Effector CD4-positive, alpha-beta T cell (primary cell): Measurements from ENCODE around the gene FKBP10.

Source experiments
- DNase-seq: peaks from one replicate; pipeline ENCODE4 v3.0.0-alpha.2; 2020

The FKBP10 gene

DNA sequence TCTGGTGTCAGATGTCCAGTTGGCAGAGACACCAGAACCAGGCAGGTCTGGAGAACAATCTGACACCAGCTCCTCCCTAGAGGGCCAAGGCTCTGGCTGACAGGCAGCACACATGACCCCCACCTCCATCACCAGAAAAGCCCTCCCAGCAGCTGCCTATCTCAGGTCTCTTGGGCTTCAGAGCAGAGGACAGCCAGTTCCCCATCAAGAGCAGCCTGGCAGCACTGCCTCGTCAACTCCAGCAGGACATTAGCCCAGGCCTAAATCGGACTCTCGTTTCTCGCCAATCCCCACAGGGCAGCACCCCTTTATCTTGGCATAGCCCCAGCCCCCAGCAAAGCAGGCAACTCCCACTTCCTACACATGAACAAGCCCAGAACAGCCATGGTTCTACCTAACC, 30.7 kb upstream of the FKBP10 start:
- no peak for DNase-seq

DNA sequence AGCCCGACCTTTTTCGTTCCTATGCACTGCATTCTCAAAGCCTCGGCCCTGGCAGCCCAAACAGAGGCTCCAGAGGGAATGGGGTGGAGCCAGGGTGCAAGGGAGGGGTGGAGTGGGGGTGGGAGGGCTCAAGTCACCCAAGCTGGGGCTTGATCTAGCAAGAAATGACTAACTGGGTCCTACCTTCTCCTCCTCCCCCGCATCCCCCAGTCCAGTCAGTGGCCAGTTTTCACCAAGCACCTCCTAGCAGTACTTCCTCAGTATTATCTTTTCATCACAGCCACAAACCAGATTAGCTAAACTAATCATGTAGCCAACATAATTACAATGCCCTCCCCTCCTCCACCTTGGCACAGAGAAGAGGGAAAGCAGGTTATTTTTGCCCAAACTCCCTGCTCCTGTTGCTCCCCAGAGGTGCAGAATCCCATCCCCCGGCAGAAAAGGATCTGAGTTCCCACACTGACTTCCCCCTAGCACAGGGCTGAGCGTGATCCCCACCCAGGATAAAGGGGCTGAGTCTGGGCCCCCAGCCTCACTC, 28.5 kb upstream of the FKBP10 start:
- no peak for DNase-seq

DNA sequence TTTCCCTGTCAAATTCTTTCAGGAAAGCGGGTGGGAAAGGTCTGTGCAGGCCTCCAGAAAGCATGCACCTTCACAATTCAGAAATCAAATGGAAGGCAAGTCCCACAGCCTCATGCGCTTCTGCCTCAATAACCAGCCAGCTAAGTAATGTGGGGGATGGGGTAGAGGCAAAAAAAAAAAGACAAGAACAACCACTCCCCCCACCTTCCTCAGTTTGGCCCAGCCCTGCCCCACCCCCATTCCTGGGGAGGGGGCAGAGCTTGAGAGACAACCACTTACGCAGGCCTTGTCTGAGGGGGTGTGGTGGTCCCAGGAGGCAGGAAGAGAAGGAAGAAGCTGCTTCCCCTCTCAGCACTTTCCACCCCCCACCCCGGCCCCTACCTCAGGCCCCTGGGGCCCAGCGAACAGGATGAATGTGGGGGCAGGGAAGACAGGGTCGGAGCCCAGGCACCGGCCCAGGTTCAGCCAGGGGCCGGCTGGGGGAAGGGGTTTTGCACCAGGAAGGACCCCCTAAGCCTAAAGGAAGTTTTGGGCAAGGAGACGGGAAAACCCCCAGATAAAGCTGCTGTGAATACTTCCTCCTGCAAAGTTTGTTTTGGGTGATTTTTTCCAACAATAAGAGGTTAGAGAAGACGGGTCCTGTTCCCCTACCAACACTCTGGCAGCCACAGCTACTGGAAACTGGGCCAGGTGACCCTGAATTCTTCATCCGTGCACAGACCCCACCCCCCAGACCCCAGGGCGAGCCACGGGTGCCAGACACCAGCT, 27.5 kb upstream of the FKBP10 start:
- no peak for DNase-seq

GRCh38 chr17:41785859-41786226, 27.0 kb upstream of the FKBP10 start:
- no peak for DNase-seq

DNA sequence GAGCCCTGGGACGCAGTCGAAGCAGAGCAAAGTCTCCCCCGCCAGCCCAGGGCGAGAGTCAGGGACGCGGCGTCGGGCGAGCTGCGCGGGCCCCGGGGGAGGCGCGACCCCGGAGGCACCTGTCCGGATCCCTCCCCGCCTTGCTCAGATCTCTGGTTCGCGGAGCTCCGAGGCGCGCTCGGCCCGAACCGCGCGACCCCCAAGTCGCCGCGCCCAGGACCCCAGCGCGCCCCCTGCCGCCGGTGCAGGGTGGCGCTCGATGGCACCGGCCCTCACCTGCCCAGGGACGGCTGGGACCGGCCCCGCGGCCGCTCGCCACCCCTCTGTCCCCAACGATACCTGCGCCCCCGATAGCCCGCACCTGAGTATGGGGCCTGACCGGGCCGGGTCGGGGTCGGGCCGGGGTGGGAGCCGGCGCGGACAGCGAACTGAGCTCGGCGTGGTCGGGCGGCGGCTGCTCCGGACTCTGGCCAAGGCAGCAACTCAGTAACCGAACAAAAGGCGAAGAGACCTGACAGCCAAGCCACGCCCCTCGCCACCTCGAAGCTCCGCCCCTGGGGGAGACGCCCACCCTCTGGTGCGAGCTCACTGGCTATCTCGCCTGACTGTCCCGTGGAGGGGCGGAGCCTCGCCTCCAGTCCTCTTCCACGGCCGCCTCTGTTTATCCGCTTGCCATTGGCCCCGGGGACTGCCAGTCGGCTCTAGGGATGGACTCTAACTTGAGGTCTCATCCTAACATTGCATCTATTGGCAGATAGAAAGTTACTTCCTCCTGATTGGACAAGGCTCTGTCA, 26.4 kb upstream of the FKBP10 start, which contains the start of gene JUP:
JUP (minus strand) TSS at position 485 of the 794 bp plus-strand sequence. CDS start 14,857 bp downstream, outside the sequence.
- peak; percentile 78 for DNase-seq

GRCh38 chr17:41787021-41787418, 25.8 kb upstream of the FKBP10 start:
- no peak for DNase-seq

- no peak for DNase-seq
Measured at GRCh38 chr17:41792845-41793783, 19.7 kb upstream of the FKBP10 start.

GRCh38 chr17:41793784-41794539, 18.8 kb upstream of the FKBP10 start:
- DNase-seq, result no peak

DNA sequence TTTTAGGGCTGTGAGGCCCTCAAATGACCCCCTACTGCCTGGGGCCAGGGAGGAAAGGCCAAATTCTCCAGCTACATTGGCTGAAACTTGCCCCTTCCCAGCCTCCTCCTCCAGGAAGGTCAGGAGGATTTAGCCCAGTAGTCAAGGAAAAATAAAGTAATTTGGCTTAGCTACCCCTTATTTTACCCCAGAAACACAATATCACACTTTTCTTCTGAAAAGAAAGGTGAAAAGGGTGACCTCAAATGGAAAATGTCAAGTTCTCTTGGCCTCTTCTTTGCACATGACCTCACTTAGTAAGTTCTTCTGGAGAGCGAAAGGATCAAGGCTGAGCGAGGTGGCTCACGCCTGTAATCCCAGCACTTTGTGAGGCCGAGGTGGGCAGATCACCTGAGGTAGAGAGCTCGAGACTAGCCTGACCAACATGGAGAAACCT, 18.2 kb upstream of the FKBP10 start:
- no peak for DNase-seq

GRCh38 chr17:41796121-41796895, 16.5 kb upstream of the FKBP10 start:
- no peak for DNase-seq

DNA sequence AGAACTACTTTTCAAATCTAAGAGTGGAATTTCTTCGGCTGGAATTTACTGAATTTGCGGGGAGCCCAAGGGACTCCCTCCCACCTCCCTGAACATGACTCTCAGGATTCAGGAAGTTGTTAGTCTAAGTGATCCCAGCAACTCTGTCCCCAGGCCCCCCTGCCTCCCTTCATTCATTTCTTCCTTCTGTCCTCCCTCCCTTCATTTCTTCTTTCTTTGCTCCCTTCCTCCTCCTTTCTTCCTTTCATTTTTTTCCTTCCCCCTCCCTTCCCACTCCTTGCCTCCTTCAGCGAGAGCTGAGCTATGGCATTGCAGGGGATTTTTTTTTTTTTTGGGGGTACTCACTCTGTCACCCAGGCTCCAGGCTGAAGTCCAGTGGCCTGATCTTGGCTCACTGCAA, 15.4 kb upstream of the FKBP10 start:
- DNase-seq, result no peak

DNA sequence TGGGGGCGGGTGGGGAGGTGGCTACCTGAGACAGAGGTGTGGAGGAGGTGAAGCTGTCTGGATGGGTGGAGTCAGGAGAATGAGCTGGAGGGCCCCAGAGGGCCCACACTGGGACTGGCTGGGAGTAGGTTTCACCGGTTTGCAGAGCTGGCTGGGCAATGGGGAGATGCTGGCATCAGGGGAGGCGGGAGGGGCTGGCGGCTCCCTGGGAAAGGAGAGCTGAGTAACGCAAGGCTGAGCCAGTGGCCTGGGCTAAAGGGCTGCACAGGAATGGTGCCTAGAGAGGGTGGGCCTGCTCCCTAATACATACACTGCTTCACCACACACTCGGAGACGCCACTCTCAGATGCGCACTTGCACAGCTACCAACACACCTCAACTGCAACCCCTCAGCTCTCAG, 13.4 kb upstream of the FKBP10 start:
- no peak for DNase-seq

- no peak for DNase-seq
Measured at GRCh38 chr17:41800601-41801373, 12.0 kb upstream of the FKBP10 start.

GRCh38 chr17:41801374-41802271, 11.2 kb upstream of the FKBP10 start:
- DNase-seq, result peak; percentile 71

DNA sequence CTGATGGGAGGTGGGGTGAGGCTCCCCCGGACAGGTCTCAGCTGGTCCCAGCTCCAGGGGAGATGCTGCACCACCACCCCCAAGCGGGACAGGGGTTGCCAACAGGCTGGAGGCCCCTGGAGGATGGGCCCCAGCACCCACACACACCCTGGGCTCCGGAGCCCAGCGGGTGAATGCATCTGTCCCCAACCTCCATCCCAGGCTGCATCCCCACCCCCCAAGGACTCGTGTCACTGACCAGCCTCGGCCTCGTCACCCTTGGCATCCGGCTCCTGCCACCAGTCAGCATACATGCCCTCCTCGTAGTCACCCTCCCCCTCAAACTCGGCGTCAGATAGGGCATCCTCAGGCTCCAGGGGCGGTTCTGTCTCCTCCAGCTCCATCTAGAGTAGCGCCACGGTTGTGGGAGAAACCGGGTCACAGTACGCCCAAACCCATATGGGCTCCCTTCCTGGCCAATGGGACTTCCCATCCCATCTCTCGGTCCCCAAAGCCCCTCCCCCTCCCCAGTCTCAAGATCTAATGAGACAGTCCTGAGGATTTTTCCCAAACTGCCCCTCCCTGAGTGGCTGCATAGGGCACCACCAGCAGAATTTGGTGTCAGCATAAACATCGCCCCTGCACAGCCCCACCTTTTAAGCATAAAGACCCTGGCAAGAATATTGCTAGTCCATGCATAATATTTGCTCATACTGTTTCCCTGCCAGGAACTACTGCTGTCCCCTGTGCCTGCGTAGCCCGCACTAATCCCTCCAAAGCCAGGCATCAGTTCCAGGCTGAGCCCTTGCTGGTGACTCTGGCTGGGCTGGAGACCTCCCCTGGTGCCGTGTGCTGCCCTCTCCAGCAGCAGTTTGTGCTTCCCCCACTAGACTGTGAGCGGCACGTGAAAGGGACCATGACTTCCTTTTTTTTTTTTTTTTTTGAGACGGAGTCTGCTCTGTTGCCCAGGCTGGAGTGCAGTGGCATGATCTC, 9.5 kb upstream of the FKBP10 start:
- no peak for DNase-seq

DNA sequence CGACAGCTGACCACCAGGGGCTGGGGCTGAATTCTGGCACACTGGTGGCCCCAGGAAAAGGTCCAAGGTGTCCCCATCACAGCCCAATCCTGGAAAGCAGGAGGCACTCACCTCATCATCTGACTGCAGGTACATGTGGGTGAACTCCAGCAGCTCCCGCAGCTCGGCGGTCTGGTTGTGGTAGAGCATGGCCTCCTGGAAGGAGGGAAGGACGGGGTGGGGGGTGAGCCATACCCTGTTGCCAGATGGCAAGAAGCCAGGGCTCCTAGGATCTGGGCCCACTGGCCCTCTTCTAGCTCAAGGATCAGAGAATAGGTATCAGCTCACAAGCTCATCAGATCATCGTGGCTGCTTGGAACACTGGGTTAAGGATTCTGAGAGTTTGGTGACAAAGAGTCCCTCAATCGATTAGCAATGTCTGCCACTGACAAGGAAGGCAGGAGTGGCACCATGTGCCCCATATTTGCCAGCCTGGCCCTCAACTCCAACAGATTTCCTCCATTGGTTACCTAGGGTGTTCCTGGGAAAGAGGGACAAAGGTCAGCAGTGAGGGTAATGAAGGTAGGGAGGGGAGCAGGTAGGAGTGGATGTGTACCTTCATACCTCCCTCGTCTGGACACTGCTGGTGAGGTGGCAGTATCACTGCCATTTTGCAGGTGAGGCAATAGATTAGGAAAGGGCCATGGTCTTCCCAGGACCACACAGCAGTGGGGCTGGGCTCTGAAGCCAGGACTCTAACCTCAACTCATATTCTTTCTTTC, 5.9 kb upstream of the FKBP10 start:
- DNase-seq, result no peak
